Activated CD4-positive, alpha-beta T cell treated with anti-CD3 and anti-CD28 coated beads, Interleukin-2, amount 50 U/mL, for 16 hours (primary cell): ENCODE results near the gene CDH7.

Source experiments
- DNase-seq: peaks from one replicate; pipeline ENCODE4 v3.0.0-alpha.2; 2020

CDH7 gene, protein sequence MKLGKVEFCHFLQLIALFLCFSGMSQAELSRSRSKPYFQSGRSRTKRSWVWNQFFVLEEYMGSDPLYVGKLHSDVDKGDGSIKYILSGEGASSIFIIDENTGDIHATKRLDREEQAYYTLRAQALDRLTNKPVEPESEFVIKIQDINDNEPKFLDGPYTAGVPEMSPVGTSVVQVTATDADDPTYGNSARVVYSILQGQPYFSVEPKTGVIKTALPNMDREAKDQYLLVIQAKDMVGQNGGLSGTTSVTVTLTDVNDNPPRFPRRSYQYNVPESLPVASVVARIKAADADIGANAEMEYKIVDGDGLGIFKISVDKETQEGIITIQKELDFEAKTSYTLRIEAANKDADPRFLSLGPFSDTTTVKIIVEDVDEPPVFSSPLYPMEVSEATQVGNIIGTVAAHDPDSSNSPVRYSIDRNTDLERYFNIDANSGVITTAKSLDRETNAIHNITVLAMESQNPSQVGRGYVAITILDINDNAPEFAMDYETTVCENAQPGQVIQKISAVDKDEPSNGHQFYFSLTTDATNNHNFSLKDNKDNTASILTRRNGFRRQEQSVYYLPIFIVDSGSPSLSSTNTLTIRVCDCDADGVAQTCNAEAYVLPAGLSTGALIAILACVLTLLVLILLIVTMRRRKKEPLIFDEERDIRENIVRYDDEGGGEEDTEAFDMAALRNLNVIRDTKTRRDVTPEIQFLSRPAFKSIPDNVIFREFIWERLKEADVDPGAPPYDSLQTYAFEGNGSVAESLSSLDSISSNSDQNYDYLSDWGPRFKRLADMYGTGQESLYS

DNA sequence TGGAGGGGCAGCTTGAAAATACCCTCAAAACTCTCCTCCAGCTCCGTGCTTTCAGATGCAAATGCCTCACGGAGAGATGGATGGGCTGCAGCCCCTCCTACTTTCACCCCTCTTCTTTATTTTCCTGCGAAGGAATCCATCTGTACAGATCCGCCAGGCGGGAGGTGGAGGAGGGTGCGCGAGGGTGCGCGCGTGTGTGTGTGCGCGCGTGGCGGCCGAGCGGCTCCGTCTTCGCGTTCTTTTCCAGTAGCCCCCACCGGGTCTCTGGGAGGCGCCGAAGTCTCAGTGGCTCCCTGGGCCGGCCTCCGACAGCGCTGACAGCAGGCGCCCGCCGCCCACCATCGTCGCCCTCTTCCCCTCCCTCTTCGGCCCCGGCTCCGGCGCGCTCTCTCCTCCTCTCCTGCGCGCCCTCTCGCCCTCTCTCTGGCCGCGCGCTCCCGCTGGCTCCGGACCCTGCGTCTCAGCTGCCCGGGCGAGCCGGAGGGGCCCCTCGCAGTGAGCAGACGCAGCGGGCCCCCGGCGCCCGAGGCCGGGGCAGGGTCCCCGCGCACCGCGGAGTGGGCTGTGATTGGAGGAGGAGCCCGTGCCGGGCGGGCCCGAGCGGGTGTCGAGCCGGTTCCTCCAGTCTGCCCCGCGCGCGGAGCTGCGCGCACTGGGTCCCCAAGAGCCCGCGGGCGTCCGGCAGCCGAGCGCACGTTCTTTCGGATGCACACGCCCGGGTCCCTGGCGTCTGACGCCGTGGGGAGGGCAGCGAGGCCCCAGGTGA is at the start of gene CDH7:
CDH7 (plus strand) TSS at position 624 of the 766 bp plus-strand sequence. CDS start 11,831 bp downstream, outside the sequence.
- no peak for DNase-seq

DNA sequence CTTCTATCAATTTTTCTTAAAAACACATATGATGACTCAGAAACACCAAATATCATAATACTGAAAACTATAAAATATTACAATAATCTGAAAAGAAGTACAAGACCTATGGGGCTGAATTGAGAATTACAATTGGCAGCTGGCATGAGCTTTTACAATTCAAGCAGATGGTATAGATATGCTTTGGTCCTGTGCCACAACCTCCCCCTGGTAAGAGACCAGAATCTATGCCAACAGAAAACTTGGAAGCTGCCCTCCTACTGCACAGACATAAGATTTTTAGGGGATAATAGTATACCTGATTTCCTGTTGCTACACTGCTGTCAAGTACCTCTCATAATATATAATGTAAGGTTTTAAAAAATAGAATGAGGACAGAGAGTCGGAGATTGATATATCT is 46.8 kb upstream of the CDH7 start:
- no peak for DNase-seq

DNA sequence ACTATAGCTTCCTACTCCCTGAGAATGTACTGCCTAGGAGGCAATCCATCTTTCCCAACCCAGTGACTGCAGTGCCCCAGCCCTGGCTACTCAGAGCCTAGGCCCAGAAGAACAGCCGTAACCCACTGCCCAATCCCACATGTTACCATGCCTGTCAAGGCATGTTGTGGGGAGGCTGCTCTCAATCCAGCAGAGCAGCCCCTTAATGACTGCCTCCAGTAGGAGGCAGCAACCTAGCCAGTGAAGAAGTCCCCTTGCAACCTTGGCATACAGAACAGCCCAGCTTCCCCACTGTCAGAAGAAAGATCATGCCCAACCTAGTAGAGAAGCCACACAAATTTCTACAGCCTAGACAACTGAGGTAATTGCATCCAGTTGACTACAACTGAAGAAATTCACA is 44.2 kb upstream of the CDH7 start:
- DNase-seq = no peak

DNA sequence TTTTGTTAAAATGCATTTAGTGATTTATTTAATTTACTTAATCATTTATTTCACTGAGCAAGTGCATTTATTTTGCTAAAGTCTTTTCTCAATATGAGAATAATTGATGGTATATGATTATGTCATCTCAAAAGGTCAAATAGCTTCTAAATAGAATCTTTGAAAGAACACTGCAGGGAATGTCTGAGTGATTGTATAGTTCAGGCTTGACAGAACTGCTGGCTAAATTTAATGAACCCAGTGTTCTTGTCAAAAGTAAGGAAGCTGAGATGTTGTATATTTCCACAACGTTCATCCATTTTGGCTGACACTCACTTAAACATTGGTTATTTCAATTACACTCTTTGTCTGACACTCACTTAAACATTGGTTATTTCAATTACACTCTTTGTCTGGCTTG is 39.3 kb upstream of the CDH7 start:
- no peak for DNase-seq

DNA sequence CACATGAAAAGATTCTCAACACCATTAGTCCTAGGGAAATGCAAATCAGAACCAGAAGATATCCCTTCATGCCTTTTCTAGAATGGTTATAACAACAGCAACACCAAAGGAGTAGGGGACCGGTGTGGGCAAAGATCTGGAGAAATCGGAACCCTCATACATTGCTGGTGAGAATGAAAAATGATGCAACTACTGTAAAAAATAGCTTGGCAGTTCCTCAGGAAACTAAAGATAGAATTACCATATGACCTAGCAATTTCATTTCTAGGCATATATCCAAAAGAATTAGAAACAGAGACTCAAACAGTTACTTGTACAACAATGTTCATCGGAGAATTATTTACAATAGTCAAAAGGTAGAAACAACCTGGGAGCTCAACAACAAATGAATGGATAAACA is 29.2 kb upstream of the CDH7 start:
- DNase-seq = no peak

DNA sequence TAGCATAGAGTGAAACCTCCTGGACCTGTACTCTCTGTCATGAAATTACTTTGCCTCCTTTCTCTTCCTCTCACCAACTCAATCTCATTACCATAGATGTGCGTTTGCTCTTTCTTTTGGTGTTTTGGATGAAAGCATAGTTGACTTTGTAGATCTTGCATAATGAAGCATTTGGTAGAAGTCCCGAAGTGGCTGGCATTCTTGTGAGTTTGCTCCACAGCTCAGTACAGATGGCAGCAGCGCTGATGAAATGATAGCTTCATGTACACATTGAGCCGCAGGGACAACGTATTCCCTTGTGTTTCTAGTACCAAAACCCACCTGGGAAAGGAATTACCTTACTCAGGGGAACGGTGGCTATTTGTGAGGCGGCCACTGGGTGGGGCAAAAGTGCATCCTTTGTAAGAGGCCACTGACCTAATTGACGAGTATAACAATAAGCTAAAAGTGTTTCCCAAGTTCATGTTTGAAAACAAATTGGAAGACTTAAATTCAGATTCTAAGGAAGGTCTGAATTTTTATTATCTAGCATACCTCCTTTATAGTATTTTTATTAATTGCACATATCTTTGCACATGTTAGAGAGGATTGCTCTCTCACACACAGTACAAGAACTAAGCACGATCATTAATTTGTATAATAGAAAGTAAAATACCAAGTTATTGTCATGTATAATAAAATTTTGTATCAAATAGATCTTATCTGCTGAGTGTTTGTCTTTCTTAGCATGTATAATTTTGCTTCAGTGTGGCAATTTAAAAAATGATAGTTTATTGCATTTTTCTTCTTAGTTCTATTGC is 25.4 kb upstream of the CDH7 start:
- DNase-seq = peak; percentile 1

DNA sequence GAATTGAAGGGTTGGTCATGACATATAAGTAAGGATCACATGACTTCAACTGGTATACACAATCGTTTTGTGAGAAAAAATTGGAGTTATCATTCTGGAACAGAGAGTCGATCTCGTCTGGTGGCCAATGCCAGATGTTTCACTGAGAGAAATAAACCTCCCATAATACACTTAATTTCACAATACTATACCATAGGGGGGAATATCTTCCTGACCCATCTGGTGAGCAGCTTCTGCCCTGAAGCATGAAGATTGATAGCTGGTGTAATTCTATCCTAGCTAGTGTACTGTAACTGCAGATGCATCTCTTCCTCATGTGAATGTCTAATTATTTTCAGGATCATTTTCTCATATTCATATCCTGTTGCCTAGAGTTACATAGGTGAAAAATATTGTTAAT is 15.7 kb upstream of the CDH7 start:
- DNase-seq = no peak

DNA sequence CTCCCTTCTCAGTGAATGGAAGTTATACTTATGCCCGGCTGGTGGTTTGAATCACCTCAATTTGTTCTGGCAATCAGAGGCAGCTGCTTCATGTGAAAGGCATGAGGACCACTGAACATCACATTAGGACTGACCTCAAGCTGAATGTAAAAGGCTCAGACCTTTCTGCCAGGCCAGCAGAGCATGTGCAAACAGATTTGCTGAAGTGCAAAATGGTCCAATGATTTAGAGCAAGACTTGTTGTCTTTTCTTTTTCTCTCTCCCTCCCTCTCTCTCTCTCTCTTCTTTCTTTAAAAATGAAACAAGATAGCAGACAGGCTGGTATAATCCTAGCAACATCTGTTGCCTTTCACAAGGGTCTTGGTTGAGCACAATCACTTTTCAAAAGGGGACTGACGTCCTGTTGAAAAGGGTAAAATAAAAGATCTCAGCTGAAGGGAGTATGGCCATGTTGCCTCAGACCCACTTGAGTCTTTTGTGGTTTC is 13.3 kb upstream of the CDH7 start:
- no peak for DNase-seq

DNA sequence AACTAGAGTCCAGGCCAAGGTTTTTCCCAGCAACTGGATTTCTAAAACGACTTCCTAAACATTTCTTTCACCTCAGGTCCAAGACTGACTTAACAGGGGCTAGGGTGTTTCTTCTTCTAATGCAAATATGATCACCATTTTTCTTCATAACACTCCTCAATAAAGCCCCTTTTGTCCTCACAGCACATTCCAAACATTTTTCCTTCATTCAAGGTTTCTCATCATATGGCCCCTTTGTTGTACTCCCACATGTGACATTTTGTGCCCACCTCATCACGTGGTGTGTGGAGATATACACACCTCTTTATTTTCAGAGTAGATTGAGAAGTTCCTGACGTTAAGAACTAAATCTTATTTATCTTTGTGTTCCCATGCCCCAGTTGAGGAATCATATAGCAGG is 3.9 kb upstream of the CDH7 start:
- no peak for DNase-seq

DNA sequence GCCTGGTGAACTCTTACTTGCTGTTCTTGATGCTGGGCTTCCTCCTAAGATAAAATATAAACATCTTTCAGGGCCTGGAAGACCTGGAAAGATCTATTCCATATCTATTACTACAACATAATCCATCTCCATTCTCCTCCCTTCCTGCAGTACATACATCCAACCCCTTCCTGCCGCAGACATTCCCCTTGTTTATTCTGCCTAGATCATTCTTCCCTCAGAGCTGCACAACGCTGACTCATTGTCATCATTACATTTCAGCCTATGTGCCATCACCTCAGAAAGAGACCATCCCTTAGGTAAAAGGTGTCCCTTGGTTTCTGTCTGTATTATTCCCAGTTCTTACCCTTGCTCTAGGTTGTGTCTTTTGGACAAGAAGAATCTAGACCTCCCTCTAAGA is 2.5 kb upstream of the CDH7 start:
- no peak for DNase-seq

DNA sequence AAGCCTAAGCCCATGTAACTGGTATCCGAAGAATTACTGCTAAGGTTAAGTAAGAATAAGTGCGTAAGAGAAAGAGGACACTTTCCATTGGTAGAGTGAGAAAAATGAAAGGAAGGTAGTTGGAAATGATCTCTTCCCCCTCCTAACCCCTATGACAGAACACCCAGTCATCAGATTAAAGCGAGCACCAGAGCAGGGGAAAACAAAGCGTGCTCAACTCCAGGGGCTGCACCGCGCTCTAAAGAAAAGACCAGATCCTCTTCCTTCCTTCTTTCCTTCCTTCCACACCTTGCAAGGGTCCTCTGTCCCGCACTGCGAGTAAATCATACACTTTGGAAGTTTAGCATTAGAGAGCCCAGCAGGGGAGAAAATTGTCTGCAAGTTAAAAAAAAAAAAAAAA is 971 bp upstream of the CDH7 start:
- DNase-seq = no peak

DNA sequence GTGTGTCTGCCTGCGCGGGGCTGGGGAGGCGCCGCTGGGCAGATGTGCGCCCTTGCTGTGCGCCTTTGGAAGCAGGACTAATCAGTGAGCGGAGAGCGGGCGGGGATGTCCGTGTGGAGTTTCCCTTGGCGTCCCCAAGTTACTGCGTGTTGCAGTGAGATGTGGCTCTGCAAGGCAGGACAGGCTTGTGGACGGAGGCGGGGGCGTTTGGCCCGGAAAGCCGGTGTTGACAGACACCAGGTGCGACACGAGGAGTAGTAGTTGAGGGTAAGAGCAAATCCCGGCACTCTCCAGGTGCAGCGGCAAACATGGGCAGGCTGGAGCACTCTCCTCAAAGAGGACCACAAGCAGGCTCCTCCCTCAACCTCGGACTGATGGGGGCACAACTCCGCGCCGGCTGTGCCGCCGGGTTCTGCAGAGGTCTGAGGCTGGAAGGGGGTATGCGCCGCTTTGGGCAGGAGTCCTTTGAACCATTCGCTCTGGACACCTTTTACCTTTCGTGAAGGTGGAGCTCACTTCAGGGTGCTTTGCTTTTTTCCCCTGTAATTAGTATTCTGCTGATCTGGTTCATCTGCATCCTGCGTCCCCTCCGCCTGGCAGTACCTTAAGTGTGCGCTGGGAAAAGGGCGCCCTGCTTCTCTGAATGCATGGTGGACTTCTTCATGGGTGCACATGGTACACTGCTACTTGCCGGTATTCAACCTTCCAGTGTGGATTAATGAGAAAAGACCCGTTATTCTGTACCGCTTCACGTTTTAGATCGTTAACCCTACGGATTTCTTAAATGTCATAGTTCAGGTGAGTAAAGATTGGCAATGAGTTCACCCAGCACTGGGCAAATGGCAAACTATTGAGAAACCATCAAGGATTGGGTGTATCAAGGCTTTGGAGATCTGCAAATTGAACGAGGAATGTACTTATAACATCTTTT is 608 bp downstream of the CDH7 start:
- no peak for DNase-seq

DNA sequence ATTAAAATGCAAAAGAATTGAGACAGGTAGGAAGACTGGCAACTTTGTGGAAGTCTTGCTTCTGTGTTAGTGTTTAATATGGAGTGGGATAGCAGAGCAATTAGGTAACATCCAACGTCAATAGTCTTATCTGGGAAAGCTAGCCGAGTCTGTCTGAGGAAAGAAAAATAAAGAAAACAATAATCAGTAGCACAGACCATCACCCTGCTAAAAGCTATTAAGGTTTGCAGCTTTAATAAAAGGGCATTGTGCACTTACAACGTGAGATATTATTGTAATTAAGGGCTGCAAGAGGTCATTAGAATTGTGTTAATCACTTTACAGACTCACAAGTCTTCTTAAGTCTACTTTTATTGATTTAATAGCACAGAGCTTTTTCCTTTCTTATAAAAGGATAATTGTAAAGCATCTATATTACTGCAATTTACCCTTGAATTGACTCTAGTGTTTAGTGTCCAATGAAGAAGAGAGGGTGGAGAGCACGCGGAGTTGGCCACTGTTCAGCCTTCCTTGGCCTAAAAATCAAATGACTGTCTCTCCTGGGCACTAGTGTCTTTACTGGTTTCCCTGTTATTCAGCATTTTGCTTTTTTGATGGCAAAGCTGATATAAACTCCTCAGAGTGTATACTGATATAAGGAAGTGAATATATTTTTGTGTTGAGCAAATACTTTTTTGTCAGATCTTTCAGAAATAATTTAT is 2.0 kb downstream of the CDH7 start:
- no peak for DNase-seq

DNA sequence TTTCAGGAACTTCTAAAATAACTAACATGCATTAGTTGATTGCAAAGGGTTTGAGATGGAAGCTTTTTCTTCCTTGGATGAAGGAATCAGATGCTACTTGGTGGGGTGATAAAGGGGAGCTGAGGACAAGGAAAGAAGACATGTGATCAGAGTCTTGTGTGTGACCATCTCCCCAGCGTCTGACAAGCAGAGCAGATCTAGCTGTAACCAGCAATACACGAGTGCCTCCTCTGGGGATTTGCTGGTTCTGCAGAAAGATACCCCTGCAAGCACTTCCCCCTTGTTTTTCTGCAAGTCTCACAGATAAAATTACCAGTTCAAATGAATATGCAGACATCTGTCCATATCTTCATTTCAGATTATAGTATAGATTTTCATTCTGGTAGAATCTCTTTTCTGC is 2.7 kb downstream of the CDH7 start:
- peak; percentile 0 for DNase-seq

DNA sequence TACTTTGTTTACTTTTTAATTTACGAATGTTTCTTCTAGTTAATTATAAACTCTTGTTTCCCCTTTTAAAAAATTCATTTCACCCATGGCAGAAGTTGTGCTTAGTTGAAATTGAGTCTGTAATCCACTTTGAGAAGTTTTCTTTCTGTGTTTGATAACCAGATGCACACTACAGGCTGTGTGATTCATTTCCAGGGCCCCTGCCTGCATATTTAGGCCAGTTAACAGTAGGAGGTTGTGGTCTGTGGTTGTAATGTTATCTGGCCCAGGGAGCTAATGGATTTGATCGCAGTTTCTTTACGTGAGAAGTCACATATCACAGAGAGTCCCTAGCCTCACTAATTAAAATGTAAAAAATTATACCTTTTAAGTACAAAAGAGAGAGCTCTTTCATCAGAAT is 3.3 kb downstream of the CDH7 start:
- DNase-seq = no peak

DNA sequence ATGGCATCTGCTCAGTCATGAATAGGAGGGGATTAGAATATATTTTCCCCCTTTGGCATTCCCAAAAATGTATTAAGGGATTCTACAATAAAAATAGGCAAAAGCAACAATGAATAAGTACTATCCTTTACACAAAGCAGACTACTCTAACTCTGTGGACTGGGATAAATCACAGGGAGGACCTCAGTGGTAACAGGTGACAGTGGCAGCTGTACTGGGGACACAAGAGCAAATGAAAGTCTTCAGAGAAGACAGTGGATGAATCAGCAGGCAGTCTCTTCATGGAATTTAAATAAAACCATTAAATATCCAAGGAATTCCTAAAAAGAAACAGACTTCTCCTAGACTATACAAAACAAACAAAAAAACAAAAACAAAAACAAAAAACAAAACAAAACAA is 4.8 kb downstream of the CDH7 start:
- DNase-seq = no peak

DNA sequence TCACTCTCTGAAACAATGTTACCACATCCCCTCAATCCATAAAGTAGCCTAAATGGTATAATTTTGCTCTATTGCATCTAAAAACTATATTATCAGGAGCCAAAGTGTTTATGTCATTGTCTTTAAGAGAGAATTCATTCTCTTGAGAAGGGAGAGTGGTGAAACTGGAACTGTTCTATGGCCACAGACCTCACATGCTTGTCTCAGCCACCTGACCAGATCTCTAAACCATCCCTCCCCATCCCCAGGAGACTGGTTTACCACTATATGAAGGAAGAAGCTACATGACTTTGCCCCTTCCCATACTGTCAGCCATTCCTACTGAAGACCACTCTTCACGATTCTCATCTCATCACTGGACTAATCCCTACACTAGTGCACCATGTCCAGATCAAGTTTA is 9.6 kb downstream of the CDH7 start:
- no peak for DNase-seq

DNA sequence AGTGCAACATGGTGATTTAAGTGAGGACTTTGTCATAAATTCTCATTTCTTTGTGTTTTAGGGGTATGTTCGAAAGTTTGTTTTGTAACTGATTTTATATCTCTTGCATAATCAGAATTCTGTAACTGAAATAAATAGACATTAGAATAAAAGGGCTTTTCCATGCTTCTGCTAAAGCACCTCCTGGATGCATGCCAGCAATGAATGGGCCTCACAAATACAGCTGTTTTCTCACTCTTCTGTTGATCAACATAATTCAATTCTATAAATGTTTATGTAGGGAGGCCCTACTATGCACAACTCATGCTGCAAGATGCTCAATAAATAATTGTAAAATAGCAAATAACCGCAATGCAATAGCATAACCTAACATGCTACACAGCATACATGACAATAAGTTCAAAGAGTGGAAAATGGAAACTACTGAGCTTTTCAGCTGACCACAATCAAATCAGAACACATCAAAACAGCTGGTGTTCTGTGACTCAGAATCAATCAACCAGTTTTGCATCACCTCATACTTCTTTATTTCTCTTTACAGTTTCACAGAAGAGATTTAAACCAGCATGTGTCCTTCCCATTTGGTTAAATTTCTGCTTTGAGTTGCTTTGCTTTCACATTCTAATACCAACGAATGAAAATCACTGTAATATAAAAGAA is 11.0 kb downstream of the CDH7 start:
- DNase-seq = no peak

DNA sequence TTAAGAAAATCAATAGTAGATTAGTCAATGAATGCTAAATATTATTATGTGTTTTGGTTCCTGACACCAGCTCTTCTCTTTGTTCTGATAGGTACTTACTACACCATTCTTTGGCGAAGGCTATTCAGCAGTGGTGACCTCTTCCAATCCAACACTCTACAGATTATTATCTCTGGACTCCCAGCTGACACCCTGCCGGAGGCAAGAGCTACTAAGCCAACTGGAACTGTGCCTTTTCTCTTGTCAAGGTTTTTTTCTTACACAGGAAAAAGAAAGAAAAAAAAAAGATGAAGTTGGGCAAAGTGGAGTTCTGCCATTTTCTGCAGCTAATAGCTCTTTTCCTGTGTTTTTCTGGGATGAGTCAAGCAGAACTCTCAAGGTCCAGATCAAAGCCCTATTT is 11.7 kb downstream of the CDH7 start:
- DNase-seq = no peak

DNA sequence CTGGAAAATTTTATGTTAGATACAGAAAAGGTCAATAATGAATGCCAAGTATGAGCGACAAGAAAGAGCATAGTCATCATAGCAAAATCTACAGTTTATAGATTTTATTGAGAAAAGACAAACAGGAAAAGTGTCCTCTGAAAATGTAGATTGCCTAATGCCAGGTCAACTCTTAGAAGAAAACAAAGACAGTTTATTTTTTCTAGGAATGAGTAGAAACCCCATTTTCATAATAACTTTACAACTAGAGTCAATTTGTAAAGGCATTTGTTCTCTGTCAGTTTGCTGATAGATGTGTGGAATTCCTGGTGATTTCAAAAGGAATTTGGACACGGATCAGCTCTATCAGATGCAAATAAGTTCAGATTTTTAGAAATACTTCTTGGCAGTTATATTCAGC is 16.6 kb downstream of the CDH7 start:
- no peak for DNase-seq
